PC-9 (cell line): ENCODE data around the gene CBX4.

Experiments
- EZH2 ChIP-seq: fragments of 200-600 bp; sonication (generic); IDR thresholded peaks from 2 replicates; pipeline ENCODE4 v1.8.0; 2017; ENCODE audit warnings: antibody characterized with exemption, low read depth
- TF ChIP-seq, protein P1 (sequence below): fragments of 200-600 bp; sonication (generic); conservative IDR thresholded peaks from 2 replicates; pipeline ENCODE4 v1.6.1; 2017; ENCODE audit warnings: mixed run types, antibody characterized with exemption, mild to moderate bottlenecking, moderate library complexity

DNA sequence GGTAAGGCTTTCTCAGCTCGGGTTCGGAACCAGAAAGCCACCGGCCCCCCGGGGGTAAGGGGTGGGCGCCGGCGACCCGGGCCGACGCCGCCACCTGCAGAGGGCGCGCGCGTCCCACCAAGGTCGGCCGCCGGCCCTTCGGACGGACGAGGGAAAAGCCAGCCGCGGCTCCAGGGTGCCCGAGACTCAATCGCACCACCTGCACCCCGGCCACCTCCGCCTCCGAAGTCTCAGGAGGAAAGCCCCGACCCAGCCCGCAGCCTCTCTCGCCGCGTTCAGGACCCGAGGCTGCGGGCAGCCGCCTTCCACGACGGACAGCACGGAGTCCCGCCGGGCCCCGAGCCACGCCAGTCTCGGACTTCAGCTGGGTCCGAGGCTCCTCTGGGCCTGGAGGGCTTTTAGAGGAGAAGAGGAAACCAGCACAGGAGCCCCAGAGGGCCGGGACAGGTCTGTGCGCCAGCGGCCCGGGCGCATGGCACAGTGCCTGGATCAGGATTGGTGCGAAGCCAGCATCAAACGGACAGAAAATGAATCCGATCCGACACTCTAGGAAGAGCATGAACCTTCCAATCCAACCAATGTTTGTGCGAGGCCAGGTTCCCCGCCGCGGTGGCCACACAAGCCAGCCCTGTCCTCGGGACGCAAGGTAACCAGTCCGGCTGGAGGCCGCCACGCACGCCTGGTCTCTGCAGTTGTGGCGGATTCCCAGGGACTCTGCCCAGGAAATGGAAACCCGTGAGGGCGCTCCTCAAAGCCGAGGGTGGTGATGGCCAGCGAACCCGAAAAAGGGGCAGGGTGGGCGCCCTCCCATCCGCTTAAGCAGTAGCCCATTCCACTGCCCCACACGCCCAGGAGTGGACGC, 49.1 kb downstream of the CBX4 start:
- TF ChIP-seq, protein P1, sequence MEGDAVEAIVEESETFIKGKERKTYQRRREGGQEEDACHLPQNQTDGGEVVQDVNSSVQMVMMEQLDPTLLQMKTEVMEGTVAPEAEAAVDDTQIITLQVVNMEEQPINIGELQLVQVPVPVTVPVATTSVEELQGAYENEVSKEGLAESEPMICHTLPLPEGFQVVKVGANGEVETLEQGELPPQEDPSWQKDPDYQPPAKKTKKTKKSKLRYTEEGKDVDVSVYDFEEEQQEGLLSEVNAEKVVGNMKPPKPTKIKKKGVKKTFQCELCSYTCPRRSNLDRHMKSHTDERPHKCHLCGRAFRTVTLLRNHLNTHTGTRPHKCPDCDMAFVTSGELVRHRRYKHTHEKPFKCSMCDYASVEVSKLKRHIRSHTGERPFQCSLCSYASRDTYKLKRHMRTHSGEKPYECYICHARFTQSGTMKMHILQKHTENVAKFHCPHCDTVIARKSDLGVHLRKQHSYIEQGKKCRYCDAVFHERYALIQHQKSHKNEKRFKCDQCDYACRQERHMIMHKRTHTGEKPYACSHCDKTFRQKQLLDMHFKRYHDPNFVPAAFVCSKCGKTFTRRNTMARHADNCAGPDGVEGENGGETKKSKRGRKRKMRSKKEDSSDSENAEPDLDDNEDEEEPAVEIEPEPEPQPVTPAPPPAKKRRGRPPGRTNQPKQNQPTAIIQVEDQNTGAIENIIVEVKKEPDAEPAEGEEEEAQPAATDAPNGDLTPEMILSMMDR, result peak; percentile 73
- no peak for TF ChIP-seq EZH2
